ENCODE data around the gene TOM1.

DNA sequence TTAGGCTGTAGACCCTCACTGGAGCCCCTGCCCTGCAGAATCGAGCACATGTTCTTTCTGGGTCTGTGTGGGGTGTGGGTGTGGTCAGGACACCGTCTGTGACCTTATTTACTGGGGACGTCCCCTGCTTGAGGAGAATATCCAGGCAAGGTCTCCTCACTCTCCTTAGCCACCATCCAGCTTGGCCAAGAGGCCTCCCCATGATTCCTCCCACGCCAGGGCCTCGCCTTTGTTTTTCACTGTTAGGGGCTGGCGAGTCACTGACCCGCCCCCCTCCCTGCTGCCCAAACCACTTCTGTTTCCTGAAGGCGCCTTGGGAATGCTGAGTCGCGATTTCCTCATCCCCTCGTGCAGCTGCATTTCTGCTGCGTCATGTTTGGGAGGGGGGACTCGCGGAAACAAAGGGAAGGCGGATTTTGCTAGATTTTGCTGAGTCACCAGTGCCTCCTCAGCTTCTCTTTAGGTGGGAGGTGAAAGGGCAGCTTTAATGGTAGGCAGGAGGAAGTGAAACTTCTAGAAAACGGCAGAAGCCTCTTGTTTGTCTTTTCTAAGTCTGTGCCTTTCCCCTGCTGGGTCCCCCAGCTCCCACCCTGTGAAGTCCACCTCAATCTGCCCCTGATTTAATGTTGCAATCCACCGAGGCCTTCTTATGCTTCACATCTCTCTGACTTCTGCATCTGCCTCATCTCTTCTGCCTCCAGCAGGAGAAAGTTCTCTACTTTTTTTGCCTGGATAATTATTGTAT, 77.2 kb downstream of the TOM1 start:
- no peak for TF ChIP-seq GABPA (IDR thresholded peaks at IDR 0.05; ENCODE audit: low read depth)
- TF ChIP-seq, protein P1, sequence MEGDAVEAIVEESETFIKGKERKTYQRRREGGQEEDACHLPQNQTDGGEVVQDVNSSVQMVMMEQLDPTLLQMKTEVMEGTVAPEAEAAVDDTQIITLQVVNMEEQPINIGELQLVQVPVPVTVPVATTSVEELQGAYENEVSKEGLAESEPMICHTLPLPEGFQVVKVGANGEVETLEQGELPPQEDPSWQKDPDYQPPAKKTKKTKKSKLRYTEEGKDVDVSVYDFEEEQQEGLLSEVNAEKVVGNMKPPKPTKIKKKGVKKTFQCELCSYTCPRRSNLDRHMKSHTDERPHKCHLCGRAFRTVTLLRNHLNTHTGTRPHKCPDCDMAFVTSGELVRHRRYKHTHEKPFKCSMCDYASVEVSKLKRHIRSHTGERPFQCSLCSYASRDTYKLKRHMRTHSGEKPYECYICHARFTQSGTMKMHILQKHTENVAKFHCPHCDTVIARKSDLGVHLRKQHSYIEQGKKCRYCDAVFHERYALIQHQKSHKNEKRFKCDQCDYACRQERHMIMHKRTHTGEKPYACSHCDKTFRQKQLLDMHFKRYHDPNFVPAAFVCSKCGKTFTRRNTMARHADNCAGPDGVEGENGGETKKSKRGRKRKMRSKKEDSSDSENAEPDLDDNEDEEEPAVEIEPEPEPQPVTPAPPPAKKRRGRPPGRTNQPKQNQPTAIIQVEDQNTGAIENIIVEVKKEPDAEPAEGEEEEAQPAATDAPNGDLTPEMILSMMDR (IDR thresholded peaks at IDR 0.05), result no peak
- TF ChIP-seq POLR2AphosphoS5 (IDR thresholded peaks at IDR 0.05; ENCODE audit: low read depth, low read length), result no peak
- no peak for TF ChIP-seq RCOR1 (IDR thresholded peaks at IDR 0.05; ENCODE audit: low read length)

Data from SK-N-SH (cell line).